Trophoblast cell (in vitro differentiated cells and primary cell): ENCODE measurements around the gene SUMO3.

Experiments
- DNase-seq, 2 donors: peaks; one replicate each; pipeline ENCODE4 v3.0.0-alpha.2; 2016
- H2AFZ ChIP-seq: 2 replicates; pipeline ENCODE4 v1.6.1; 2013; ENCODE audit warnings: low read length, moderate library complexity, mild to moderate bottlenecking; ENCODE audit not compliant: insufficient read depth, poor library complexity
- H2AK5ac ChIP-seq: 2 replicates; pipeline ENCODE4 v1.6.1; 2013; ENCODE audit warnings: mild to moderate bottlenecking, low read length
- H2BK120ac ChIP-seq: 2 replicates; pipeline ENCODE4 v1.6.1; 2013; ENCODE audit warnings: low read length, mild to moderate bottlenecking, moderate library complexity; ENCODE audit not compliant: insufficient read depth, poor library complexity
- H2BK12ac ChIP-seq: 2 replicates; pipeline ENCODE4 v1.6.1; 2013; ENCODE audit warnings: mild to moderate bottlenecking, low read length, moderate library complexity
- H2BK5ac ChIP-seq: 2 replicates; pipeline ENCODE4 v1.6.1; 2013; ENCODE audit warnings: low read length, low read depth, moderate library complexity, mild to moderate bottlenecking; ENCODE audit not compliant: poor library complexity
- H3K14ac ChIP-seq: 2 replicates; pipeline ENCODE4 v1.6.1; 2013; ENCODE audit warnings: mild to moderate bottlenecking, low read length
- H3K18ac ChIP-seq: 2 replicates; pipeline ENCODE4 v1.6.1; 2013; ENCODE audit warnings: mild to moderate bottlenecking, low read length
- H3K23ac ChIP-seq: 2 replicates; pipeline ENCODE4 v1.6.1; 2013; ENCODE audit warnings: low read length
- H3K27ac ChIP-seq: 2 replicates; pipeline ENCODE4 v1.5.1; 2013; ENCODE audit warnings: low read depth, mild to moderate bottlenecking, inconsistent platforms, low read length, moderate library complexity
- H3K27me3 ChIP-seq: 2 replicates; pipeline ENCODE4 v1.6.1; 2013; ENCODE audit warnings: inconsistent platforms, mild to moderate bottlenecking, low read length, moderate library complexity; ENCODE audit not compliant: insufficient read depth
- H3K36me3 ChIP-seq, 2 experiments: 1 replicate in 1 of 2; 2 replicates in 1 of 2; pipeline ENCODE4 v1.6.1; 2013; ENCODE audit warnings: low read length in 2 of 2, mild to moderate bottlenecking in 2 of 2, moderate library complexity in 1 of 2; ENCODE audit not compliant: insufficient read depth in 2 of 2, control insufficient read depth in 1 of 2
- H3K4ac ChIP-seq: 2 replicates; pipeline ENCODE4 v1.6.1; 2013; ENCODE audit warnings: low read depth, mild to moderate bottlenecking, low read length, moderate library complexity
- H3K4me1 ChIP-seq, 2 experiments: 1 replicate in 1 of 2; 2 replicates in 1 of 2; pipeline ENCODE4 v1.6.1; 2013; ENCODE audit warnings: low read length in 2 of 2, mild to moderate bottlenecking in 2 of 2, moderate library complexity in 1 of 2; ENCODE audit not compliant: insufficient read depth in 2 of 2, control insufficient read depth in 1 of 2
- H3K4me2 ChIP-seq: 2 replicates; pipeline ENCODE4 v1.6.1; 2013; ENCODE audit warnings: inconsistent platforms, mild to moderate bottlenecking, low read length, moderate library complexity
- H3K4me3 ChIP-seq: 2 replicates; pipeline ENCODE4 v1.5.1; 2013; ENCODE audit warnings: mild to moderate bottlenecking, low read depth, low read length, inconsistent platforms
- H3K79me1 ChIP-seq: one replicate; pipeline ENCODE4 v1.6.1; 2013; ENCODE audit warnings: low read length
- H3K79me2 ChIP-seq: 2 replicates; pipeline ENCODE4 v1.6.1; 2013; ENCODE audit warnings: low read length, mild to moderate bottlenecking; ENCODE audit not compliant: control insufficient read depth, insufficient read depth, poor library complexity
- H3K9ac ChIP-seq: 2 replicates; pipeline ENCODE4 v1.6.1; 2013; ENCODE audit warnings: mild to moderate bottlenecking, low read length
- H3K9me3 ChIP-seq: 2 replicates; pipeline ENCODE4 v1.6.1; 2013; ENCODE audit warnings: low read depth, mild to moderate bottlenecking, control low read depth, inconsistent platforms, low read length; ENCODE audit not compliant: insufficient read depth
- H4K12ac ChIP-seq: 2 replicates; pipeline ENCODE4 v1.6.1; 2013; ENCODE audit warnings: low read depth, mild to moderate bottlenecking, low read length, moderate library complexity
- H4K8ac ChIP-seq: 2 replicates; pipeline ENCODE4 v1.6.1; 2013; ENCODE audit warnings: low read depth, mild to moderate bottlenecking, low read length, moderate library complexity
- H4K91ac ChIP-seq: one replicate; pipeline ENCODE4 v1.6.1; 2013; ENCODE audit warnings: low read depth, mild to moderate bottlenecking, low read length, moderate library complexity
- WGBS: extraction: QIAGEN DNeasy Blood & Tissue Kit; methylation state at CpG from one replicate; pipeline ENCODE4 v1.1.7; 2013; ENCODE audit warnings: missing lambda C conversion rate; ENCODE audit not compliant: insufficient read length, insufficient coverage; ENCODE audit errors: extremely low coverage; 5-methylcytosine and 5-hydroxymethylcytosine counted together

The SUMO3 gene

DNA sequence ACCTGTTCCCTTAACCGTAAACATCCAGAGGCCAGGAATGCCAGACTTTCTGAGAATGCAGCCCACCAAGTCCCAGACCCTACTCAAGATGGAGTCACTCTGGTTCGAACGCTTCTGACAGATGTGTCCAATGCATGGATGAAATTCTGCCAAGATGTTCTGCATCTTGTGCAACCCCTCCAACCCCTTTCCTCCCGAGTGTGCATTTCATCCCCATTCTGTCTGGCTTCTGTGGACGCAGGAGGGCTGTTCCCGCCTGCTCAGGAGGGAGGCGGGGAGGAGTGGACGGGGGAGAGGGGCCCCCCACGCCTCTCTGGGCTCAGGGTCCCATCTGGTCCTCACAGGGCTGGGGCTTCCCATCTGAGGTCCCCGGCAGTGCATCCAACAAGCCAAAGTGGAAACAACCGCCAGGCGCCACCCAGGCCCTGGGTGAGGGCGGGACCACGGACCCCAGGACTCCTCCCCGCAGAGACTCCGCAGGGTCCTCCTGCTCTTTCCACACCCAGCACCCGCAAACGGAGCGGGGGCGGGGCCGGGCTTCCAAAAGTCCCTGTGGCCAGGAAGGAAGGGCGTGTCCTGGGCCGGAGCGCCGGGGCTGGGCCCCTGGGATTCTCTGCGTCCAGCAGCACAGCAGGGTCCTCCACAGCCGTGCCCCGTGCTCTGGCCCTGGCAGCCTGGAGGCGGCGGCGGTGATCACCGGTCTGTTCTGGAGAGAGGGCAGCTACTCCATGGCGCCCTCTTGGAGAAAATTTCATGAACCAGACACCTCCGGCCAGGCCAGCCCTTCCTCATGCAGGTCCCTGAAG is 27.8 kb upstream of the SUMO3 start:
- Histone ChIP-seq H3K27ac (peak overlapping the region; percentile 2), H3K9me3 (no peaks in the 10 kb centered on the region), H2BK120ac (no peak overlapping the region), H4K8ac (peak overlapping the region; percentile 63), H4K91ac (peak overlapping the region; percentile 58), H3K4me1 (peaks cover 13 to 17% of the 10 kb centered on the region in 2 experiments), H4K12ac (peak overlapping the region; percentile 2), H3K14ac (no peak overlapping the region), H3K79me2 (no peaks in the 10 kb centered on the region), H3K4ac (no peak overlapping the region), H3K9ac (no peak overlapping the region), H3K27me3 (no peaks in the 10 kb centered on the region), H3K4me2 (peak overlapping the region; percentile 61), H3K23ac (no peak overlapping the region), H3K18ac (peak overlapping the region; percentile 48), H3K4me3 (no peak overlapping the region), H3K36me3 (peaks cover 20% of the 10 kb centered on the region in 2 experiments), H3K79me1 (peaks cover 5% of the 10 kb centered on the region), H2AFZ (peak overlapping the region; percentile 37), H2BK12ac (peak overlapping the region; percentile 28), H2BK5ac (peak overlapping the region; percentile 5), H2AK5ac (peak overlapping the region; percentile 11)
- WGBS, result no CpG with 5 or more reads among the region's 34 CpGs
- peak; percentile 37 to 57 for DNase-seq

DNA sequence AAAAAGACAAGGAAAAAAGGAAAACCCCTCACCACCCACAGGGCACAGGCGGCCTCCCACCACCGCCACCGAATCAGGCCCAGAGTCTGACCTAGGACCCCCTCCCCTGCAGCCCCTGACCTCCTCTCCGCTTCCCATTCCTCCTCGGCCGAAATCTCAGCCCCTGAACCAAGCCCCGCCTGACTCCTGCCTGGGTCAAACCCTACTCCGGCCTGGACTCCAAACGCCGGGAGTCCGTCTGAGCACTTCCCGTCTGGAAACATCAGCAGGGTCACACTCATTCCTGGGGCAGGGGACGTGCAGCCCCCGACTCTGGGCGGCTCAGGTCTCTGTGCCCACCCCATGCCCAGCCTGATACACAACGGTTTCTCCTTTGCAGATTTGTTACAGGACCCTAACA is 26.4 kb upstream of the SUMO3 start:
- no peak overlapping the region for H2BK120ac ChIP-seq
- H3K9ac ChIP-seq, result no peak overlapping the region
- peaks cover 5% of the 10 kb centered on the region for H3K79me1 ChIP-seq
- H3K9me3 ChIP-seq, result no peaks in the 10 kb centered on the region
- no peaks in the 10 kb centered on the region for H3K27me3 ChIP-seq
- no peak overlapping the region for H3K4me2 ChIP-seq
- no peak overlapping the region for H2BK5ac ChIP-seq
- no peak overlapping the region for H4K91ac ChIP-seq
- no peak overlapping the region for H3K4me3 ChIP-seq
- no peak overlapping the region for H3K23ac ChIP-seq
- peaks cover 13 to 17% of the 10 kb centered on the region in 2 experiments for H3K4me1 ChIP-seq
- H2AK5ac ChIP-seq, result no peak overlapping the region
- peaks cover 7 to 9% of the 10 kb centered on the region in 2 experiments for H3K36me3 ChIP-seq
- no peak overlapping the region for H4K8ac ChIP-seq
- no peak overlapping the region for H3K14ac ChIP-seq
- H3K27ac ChIP-seq, result no peak overlapping the region
- no peaks in the 10 kb centered on the region for H3K79me2 ChIP-seq
- H3K4ac ChIP-seq, result no peak overlapping the region
- no peak overlapping the region for H4K12ac ChIP-seq
- peak overlapping the region; percentile 19 for H2BK12ac ChIP-seq
- no peak overlapping the region for H3K18ac ChIP-seq
- DNase-seq, result no peak
- H2AFZ ChIP-seq, result no peak overlapping the region
- WGBS, result no CpG with 5 or more reads among the region's 16 CpGs

DNA sequence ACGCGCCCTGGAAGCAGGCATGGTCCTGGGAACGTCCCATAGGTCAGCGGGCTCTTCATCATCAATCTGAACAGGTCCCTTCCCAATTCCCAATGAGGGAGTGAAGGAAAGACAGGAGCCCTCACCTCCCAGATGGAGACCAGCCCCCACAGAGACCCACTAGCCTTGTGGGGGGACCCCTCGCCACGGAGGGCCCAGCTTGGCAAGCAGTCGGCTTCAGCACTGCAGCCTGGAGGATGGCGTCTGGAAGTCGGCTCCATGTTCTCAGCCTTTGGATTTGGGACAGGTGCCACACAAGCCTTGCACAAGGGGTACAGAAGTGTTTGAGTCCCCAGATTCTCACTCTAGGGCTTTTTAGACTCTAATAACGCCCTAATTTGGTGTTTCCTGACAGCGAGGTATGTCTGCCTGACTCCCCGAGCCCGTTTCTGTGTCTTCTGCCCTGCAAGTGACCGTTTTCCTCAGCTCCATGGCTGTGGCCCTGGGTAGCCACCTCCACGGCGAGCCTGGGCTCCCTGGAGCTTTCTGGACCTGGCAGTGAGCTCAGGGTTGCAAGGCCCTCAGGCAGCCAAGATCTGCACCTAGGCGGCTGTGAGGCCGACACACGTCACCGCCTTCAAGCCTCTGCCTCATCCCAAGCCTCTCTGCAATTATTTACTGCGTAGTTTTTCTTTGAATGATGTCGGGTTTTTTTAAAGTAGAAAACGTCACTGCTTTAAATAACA is 25.0 kb upstream of the SUMO3 start:
- Histone ChIP-seq H2BK5ac (no peak overlapping the region), H3K9ac (no peak overlapping the region), H2AFZ (no peak overlapping the region), H2AK5ac (no peak overlapping the region), H3K14ac (no peak overlapping the region), H4K12ac (no peak overlapping the region), H3K18ac (no peak overlapping the region), H3K79me1 (peaks cover 5% of the 10 kb centered on the region), H4K8ac (no peak overlapping the region), H3K4me1 (peaks cover 13 to 17% of the 10 kb centered on the region in 2 experiments), H2BK120ac (no peak overlapping the region), H3K79me2 (no peaks in the 10 kb centered on the region), H4K91ac (no peak overlapping the region), H3K27ac (no peak overlapping the region), H3K4ac (no peak overlapping the region), H3K4me3 (no peak overlapping the region), H3K4me2 (no peak overlapping the region), H3K23ac (no peak overlapping the region), H3K36me3 (no peaks in the 10 kb centered on the region), H3K9me3 (no peaks in the 10 kb centered on the region), H3K27me3 (no peaks in the 10 kb centered on the region), H2BK12ac (no peak overlapping the region)
- DNase-seq, result no peak
- WGBS, result no CpG with 5 or more reads among the region's 23 CpGs

DNA sequence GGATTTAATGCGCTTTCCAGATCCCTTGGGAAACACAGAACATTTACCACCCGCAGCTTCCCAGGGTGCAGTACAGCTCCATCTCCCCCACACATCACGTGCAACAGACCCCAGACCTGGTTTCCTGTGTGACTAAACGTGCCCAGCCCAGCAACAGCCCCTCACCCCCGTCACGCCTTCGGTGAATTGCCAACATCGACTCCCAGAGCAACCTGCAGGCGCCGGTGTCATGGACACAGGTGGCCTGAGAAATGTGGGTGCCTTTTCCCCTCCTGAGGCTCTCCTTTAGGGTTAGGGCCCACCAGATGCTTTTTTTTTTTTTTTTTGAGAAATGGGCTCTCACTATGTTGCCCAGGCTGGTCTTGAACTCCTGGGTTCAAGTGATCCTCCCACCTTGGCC is 24.2 kb upstream of the SUMO3 start:
- no peak overlapping the region for H3K23ac ChIP-seq
- DNase-seq, result no peak
- no peak overlapping the region for H2AK5ac ChIP-seq
- WGBS, result no CpG with 5 or more reads among the region's 10 CpGs
- no peak overlapping the region for H4K12ac ChIP-seq
- H3K36me3 ChIP-seq, result no peaks in the 10 kb centered on the region
- no peak overlapping the region for H3K14ac ChIP-seq
- no peak overlapping the region for H2BK12ac ChIP-seq
- H4K91ac ChIP-seq, result no peak overlapping the region
- H3K18ac ChIP-seq, result no peak overlapping the region
- no peak overlapping the region for H3K4ac ChIP-seq
- no peaks in the 10 kb centered on the region for H3K27me3 ChIP-seq
- H3K4me1 ChIP-seq, result peaks cover 14 to 17% of the 10 kb centered on the region in 2 experiments
- no peak overlapping the region for H2BK120ac ChIP-seq
- no peak overlapping the region for H4K8ac ChIP-seq
- no peak overlapping the region for H3K4me3 ChIP-seq
- no peaks in the 10 kb centered on the region for H3K9me3 ChIP-seq
- H3K4me2 ChIP-seq, result no peak overlapping the region
- no peaks in the 10 kb centered on the region for H3K79me2 ChIP-seq
- no peak overlapping the region for H2BK5ac ChIP-seq
- H3K27ac ChIP-seq, result no peak overlapping the region
- peaks cover 5% of the 10 kb centered on the region for H3K79me1 ChIP-seq
- no peak overlapping the region for H3K9ac ChIP-seq
- H2AFZ ChIP-seq, result no peak overlapping the region
